ENCODE results near the gene TERT.
"Not testable (repeated sequence)": the region's sequence is repeated elsewhere in the genome, so short reads cannot be mapped to it uniquely, and the experiment has no call there.

Gene TERT

GRCh38 chr5:1294206-1294834, 548 bp downstream of the TERT start:
- no peak for DNase-seq (ENCODE audit: low spot score)

GRCh38 chr5:1293416-1294205, 1.3 kb downstream of the TERT start:
- DNase-seq (ENCODE audit: low spot score): no peak

GRCh38 chr5:1292846-1293415, 1.9 kb downstream of the TERT start:
- no peak for DNase-seq (ENCODE audit: low spot score)

- DNase-seq (ENCODE audit: low spot score): no peak
Observed at GRCh38 chr5:1292139-1292538, 2.7 kb downstream of the TERT start.

- DNase-seq (ENCODE audit: low spot score): no peak
Observed at GRCh38 chr5:1291611-1292080, 3.2 kb downstream of the TERT start.

GRCh38 chr5:1290956-1291355, 3.9 kb downstream of the TERT start:
- DNase-seq (ENCODE audit: low spot score): not testable (repeated sequence)

- not testable (repeated sequence) for DNase-seq (ENCODE audit: low spot score)
Observed at GRCh38 chr5:1289559-1289958, 5.3 kb downstream of the TERT start.

- DNase-seq (ENCODE audit: low spot score): no peak
Observed at GRCh38 chr5:1288439-1289335, 6.2 kb downstream of the TERT start.

- no peak for DNase-seq (ENCODE audit: low spot score)
Observed at GRCh38 chr5:1285883-1286291, 9.0 kb downstream of the TERT start.

GRCh38 chr5:1285141-1285540, 9.7 kb downstream of the TERT start:
- DNase-seq (ENCODE audit: low spot score): no peak

- not testable (repeated sequence) for DNase-seq (ENCODE audit: low spot score)
Observed at GRCh38 chr5:1284336-1284970, 10.4 kb downstream of the TERT start.

GRCh38 chr5:1283729-1284041, 11.2 kb downstream of the TERT start:
- DNase-seq (ENCODE audit: low spot score): not testable (repeated sequence)

- DNase-seq (ENCODE audit: low spot score): not testable (repeated sequence)
Observed at GRCh38 chr5:1282993-1283728, 11.7 kb downstream of the TERT start.

GRCh38 chr5:1282131-1282992, 12.5 kb downstream of the TERT start:
- no peak for DNase-seq (ENCODE audit: low spot score)

- DNase-seq (ENCODE audit: low spot score): no peak
Observed at GRCh38 chr5:1281038-1281882, 13.6 kb downstream of the TERT start.

GRCh38 chr5:1280177-1281037, 14.5 kb downstream of the TERT start:
- DNase-seq (ENCODE audit: low spot score): no peak

- no peak for DNase-seq (ENCODE audit: low spot score)
Observed at GRCh38 chr5:1279443-1280151, 15.3 kb downstream of the TERT start.

Measured in CD4-positive, alpha-beta T cell treated with Interleukin-15 for 4 hours (primary cell).